ENCODE results near the gene FAM120A. TPM values are rescaled to one million over a fixed set of nuclear protein-coding genes. Genes with fewer than 3 reads are reported as not detected.

Gene FAM120A
- total and polyA plus RNA-seq, 9 of the 15 experiments (the other 6 are each of a cell fraction or from before 2014, with no cell fraction given) = 8.7 to 71.0 (median 42.2) TPM

DNA sequence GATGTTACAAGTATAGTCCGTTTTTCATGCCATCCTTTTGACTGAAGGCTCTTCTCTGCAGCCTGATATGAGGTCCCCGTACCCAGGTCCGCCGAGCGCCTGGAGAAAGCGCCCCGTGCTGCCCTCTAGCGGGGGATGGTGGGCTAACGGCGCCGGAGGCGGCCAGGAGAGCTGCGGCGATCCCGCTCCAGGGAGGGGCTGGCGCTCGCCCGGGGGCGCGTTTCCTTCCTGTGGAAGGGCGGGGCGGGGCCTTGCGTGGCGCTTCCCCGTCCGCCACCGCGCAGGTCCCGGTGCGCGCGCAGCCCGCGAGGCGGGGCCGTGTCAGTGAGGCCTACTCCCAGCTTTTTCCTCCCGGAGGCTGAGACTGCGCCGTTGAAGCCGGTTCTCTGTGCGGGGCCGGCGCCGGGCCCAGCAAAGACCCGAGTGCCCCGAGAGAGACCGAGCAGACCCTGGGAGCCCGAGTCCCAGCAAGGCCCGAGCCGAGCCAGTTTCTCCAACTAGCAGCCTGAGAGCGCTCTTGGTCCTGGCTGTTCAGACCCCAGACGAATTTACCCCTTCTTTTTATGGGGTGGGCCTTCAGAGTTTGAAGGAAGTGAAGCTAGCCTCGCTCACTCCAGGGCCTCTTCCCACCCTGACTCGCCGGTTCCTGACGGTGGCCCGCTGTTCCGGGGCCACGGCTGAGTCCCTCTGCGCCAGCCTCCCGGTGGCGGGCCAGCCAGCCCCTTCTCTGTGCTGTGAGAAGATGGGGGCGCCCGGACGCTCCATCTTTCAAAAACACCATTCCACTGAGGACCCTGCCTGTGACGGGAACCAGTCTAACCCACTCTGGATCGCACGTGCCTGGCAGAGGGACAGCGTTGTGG lies 115.2 kb downstream of the FAM120A start (continued):
- peak; percentile 96 for TF ChIP-seq HMGN3 (IDR thresholded peaks at IDR 0.05; ENCODE audit: borderline replicate concordance, extremely low read depth, insufficient read length, low read depth, low read length)
- TF ChIP-seq MED1 (CRISPR knock-in tag; IDR thresholded peaks at IDR 0.05; ENCODE audit: borderline replicate concordance) = no peak
- no peak for TF ChIP-seq RBM14 (IDR thresholded peaks at IDR 0.05; ENCODE audit: borderline replicate concordance, insufficient read depth, low read depth, low read length)
- no peak for TF ChIP-seq ZNF76 (CRISPR knock-in tag; IDR thresholded peaks at IDR 0.05; ENCODE audit: borderline replicate concordance)
- TF ChIP-seq ZNF431 (CRISPR knock-in tag; IDR thresholded peaks at IDR 0.05) = no peak
- TF ChIP-seq MTA3 (IDR thresholded peaks at IDR 0.05; ENCODE audit: borderline replicate concordance) = peak; percentile 74; the same call in 1 of the 2 replicates
- TF ChIP-seq HOXB6 (CRISPR knock-in tag; IDR thresholded peaks at IDR 0.05; ENCODE audit: borderline replicate concordance) = no peak
- TF ChIP-seq ZNF354B (CRISPR knock-in tag; IDR thresholded peaks at IDR 0.05) = no peak
- TF ChIP-seq CHD4 (IDR thresholded peaks at IDR 0.05; ENCODE audit: insufficient read depth, insufficient replicate concordance, low read depth, low read length, poor library complexity, severe bottlenecking) = no peak
- no peak for TF ChIP-seq RBM34 (IDR thresholded peaks at IDR 0.05; ENCODE audit: borderline replicate concordance, insufficient read depth, low read length)
- TF ChIP-seq, protein P1, sequence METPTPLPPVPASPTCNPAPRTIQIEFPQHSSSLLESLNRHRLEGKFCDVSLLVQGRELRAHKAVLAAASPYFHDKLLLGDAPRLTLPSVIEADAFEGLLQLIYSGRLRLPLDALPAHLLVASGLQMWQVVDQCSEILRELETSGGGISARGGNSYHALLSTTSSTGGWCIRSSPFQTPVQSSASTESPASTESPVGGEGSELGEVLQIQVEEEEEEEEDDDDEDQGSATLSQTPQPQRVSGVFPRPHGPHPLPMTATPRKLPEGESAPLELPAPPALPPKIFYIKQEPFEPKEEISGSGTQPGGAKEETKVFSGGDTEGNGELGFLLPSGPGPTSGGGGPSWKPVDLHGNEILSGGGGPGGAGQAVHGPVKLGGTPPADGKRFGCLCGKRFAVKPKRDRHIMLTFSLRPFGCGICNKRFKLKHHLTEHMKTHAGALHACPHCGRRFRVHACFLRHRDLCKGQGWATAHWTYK (CRISPR knock-in tag; IDR thresholded peaks at IDR 0.05) = 0 out of 2 replicates have a peak, but pooled peaks have one; percentile 43
- TF ChIP-seq, protein P2, sequence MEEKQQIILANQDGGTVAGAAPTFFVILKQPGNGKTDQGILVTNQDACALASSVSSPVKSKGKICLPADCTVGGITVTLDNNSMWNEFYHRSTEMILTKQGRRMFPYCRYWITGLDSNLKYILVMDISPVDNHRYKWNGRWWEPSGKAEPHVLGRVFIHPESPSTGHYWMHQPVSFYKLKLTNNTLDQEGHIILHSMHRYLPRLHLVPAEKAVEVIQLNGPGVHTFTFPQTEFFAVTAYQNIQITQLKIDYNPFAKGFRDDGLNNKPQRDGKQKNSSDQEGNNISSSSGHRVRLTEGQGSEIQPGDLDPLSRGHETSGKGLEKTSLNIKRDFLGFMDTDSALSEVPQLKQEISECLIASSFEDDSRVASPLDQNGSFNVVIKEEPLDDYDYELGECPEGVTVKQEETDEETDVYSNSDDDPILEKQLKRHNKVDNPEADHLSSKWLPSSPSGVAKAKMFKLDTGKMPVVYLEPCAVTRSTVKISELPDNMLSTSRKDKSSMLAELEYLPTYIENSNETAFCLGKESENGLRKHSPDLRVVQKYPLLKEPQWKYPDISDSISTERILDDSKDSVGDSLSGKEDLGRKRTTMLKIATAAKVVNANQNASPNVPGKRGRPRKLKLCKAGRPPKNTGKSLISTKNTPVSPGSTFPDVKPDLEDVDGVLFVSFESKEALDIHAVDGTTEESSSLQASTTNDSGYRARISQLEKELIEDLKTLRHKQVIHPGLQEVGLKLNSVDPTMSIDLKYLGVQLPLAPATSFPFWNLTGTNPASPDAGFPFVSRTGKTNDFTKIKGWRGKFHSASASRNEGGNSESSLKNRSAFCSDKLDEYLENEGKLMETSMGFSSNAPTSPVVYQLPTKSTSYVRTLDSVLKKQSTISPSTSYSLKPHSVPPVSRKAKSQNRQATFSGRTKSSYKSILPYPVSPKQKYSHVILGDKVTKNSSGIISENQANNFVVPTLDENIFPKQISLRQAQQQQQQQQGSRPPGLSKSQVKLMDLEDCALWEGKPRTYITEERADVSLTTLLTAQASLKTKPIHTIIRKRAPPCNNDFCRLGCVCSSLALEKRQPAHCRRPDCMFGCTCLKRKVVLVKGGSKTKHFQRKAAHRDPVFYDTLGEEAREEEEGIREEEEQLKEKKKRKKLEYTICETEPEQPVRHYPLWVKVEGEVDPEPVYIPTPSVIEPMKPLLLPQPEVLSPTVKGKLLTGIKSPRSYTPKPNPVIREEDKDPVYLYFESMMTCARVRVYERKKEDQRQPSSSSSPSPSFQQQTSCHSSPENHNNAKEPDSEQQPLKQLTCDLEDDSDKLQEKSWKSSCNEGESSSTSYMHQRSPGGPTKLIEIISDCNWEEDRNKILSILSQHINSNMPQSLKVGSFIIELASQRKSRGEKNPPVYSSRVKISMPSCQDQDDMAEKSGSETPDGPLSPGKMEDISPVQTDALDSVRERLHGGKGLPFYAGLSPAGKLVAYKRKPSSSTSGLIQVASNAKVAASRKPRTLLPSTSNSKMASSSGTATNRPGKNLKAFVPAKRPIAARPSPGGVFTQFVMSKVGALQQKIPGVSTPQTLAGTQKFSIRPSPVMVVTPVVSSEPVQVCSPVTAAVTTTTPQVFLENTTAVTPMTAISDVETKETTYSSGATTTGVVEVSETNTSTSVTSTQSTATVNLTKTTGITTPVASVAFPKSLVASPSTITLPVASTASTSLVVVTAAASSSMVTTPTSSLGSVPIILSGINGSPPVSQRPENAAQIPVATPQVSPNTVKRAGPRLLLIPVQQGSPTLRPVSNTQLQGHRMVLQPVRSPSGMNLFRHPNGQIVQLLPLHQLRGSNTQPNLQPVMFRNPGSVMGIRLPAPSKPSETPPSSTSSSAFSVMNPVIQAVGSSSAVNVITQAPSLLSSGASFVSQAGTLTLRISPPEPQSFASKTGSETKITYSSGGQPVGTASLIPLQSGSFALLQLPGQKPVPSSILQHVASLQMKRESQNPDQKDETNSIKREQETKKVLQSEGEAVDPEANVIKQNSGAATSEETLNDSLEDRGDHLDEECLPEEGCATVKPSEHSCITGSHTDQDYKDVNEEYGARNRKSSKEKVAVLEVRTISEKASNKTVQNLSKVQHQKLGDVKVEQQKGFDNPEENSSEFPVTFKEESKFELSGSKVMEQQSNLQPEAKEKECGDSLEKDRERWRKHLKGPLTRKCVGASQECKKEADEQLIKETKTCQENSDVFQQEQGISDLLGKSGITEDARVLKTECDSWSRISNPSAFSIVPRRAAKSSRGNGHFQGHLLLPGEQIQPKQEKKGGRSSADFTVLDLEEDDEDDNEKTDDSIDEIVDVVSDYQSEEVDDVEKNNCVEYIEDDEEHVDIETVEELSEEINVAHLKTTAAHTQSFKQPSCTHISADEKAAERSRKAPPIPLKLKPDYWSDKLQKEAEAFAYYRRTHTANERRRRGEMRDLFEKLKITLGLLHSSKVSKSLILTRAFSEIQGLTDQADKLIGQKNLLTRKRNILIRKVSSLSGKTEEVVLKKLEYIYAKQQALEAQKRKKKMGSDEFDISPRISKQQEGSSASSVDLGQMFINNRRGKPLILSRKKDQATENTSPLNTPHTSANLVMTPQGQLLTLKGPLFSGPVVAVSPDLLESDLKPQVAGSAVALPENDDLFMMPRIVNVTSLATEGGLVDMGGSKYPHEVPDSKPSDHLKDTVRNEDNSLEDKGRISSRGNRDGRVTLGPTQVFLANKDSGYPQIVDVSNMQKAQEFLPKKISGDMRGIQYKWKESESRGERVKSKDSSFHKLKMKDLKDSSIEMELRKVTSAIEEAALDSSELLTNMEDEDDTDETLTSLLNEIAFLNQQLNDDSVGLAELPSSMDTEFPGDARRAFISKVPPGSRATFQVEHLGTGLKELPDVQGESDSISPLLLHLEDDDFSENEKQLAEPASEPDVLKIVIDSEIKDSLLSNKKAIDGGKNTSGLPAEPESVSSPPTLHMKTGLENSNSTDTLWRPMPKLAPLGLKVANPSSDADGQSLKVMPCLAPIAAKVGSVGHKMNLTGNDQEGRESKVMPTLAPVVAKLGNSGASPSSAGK (IDR thresholded peaks at IDR 0.05) = no peak; the same call in 1 of the 2 replicates
- TF ChIP-seq ATF7 (IDR thresholded peaks at IDR 0.05) = peak; percentile 61; the same call in 1 of the 2 replicates
- no peak for TF ChIP-seq ZNF589 (CRISPR knock-in tag; IDR thresholded peaks at IDR 0.05; ENCODE audit: low read depth)
